GM21360 (cell line): ENCODE results near the gene STAT1.

Experiments used
- ATAC-seq: cut with Tn5 transposase; IDR thresholded peaks from one replicate; pipeline ENCODE4 v1.9.1; 2021; ENCODE audit warnings: mild to moderate bottlenecking, moderate library complexity; ENCODE audit not compliant: unreplicated experiment

The STAT1 gene

DNA sequence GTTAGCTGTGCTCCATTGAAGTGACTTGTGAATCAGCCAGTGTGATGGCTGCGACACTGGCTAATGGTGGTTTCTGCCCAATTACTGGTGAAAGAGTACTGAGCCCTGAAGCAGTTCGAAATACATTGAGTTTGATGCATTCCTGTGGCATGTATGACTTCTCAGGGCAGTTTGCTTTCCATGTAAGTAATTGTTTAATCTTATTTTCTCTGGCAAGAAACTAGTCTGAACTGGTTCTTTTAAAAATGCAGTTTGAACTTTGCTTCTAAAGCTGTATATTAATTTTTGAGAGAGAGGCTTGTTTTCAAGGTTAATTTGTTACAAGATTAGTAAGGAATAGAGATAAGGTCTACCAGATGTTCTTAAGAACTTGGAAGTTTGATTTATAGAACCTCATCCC is 86.7 kb downstream of the STAT1 start:
- ATAC-seq: no peak

DNA sequence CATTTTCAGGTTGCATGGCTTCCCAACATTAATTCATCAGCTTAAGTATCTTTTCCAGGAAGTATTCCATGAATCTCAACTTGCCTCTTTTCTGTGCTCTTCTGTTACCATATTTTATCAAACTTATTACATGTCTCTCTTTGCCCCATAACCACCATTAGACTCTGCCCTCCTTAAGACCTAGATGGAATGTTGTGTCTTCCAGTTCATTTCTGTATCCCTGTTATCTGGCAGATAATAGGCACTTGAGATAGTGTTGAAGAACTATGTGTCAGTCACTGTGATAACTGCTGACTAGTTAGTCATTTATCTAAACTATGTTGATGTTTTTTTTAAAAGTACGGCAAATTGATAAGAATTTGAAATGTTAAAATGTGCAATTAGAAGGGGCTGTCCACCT is 91.6 kb downstream of the STAT1 start:
- ATAC-seq: no peak

DNA sequence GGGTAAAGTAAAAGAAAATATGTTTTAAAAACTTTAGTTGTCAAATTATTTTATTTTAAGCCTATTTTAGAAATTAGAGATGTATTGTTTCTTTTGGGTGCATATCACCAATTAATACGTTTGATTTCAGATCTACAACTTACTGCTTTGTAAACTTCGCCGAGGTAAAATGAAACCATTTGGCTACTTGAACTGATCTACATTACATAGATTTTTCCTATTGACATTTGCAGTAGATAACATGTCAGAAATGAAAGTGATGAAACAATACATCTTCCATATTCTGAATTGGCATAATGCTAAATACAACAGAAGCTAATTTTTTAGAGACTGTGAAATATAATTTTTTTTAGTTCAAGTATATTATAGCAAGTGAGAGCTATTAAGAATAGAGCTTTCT is 93.9 kb downstream of the STAT1 start:
- ATAC-seq: no peak
